ENCODE measurements around the gene HOOK2.
A peak's percentile ranks its signal among the peaks of the same experiment; 100 is the strongest.
"Not testable (repeated sequence)": the region's sequence is repeated elsewhere in the genome, so short reads cannot be mapped to it uniquely, and the experiment has no call there.

HOOK2 gene

DNA sequence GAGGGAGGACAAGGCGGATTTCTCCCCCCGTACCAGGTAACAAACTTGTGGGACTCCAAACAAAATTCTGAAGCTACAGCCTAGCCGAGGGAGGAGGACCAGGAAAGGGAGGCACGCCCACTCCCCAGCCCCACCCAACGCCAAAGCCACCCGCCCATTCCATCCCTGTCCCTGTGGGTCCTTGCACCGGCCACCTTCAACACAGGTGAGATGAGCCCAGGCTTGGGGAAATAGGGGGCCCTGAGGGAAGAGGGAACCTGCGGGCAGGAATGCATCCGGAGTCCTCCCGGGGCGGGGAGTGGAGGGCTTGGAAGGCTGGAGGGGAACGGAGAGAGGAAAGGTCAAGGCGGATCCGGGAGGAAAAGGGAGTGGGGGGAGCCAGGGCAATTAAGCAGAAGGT is 23.7 kb downstream of the HOOK2 start, which contains the start of gene BEST2:
TSS of gene BEST2 (plus strand) at position 157 of the 400 bp plus-strand sequence. CDS start 802 bp downstream, outside the sequence.
- no peak for DNase-seq

DNA sequence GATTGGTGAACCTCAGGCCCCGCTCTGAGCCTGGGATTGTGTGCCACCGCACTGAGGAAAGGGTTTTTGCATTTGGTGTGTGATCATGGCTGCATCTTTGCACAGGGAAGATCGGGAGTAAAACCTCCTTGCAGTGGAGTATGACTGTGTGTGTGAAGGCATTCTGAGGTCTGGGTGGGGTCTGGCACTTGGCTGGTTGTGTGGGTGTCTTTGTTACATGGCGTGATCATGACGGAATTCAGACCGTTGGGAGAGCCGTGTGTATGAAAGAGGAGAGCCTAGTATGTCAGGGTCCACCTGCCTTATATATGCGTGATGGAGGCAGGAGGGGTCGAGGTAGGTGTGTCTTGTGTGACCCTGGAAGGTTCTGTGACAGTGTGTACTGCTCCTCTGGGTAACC is 24.5 kb downstream of the HOOK2 start:
- DNase-seq = no peak

DNA sequence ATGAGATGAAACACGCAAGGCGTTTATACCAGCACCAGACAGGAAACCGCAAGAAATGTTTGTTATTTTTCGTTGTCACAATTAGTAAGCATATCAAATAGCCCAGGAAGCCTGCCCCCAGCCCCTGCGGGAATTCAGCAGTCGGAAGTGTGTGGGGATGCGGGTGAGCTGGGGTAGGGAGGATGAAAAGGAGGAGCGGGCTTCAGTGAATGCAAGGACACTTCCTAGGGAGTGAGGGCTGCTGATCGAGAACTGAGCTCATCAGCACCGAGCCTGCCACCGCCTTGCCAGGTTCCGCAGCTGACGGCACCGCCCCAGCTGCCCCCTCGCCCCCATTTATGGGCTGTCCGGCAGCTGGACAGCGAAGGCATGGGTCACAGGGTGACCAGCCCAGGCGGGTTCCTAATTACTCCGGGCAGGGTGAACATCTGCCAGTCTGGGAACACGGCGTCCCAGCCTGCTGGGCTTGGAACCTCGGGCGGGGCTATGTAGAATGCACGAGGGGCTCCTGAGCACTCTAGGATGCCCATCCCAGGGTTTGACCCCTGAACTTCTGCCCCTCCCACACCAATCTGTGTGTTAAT is 25.3 kb downstream of the HOOK2 start:
- peak; percentile 41 for DNase-seq

DNA sequence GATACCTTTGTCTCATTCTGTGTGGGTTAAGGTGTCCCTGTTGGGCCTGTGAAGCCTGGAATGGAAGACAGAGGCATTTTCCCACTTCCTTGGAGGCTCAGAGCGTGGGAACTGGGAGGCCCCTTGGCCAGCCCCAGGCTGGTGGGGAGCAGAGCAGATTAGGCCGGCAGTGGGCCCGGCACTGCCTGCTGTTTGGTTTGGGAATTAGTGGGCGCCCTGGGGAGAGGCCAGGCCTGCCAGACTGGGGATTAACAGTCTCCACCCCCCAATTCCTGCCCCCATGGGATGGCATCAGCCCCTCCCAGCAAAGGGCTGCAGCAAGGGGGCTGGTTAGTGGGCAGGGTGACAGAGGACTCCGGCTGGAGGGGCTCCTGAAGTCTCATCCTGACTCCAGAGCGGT is 26.9 kb downstream of the HOOK2 start:
- DNase-seq = no peak

DNA sequence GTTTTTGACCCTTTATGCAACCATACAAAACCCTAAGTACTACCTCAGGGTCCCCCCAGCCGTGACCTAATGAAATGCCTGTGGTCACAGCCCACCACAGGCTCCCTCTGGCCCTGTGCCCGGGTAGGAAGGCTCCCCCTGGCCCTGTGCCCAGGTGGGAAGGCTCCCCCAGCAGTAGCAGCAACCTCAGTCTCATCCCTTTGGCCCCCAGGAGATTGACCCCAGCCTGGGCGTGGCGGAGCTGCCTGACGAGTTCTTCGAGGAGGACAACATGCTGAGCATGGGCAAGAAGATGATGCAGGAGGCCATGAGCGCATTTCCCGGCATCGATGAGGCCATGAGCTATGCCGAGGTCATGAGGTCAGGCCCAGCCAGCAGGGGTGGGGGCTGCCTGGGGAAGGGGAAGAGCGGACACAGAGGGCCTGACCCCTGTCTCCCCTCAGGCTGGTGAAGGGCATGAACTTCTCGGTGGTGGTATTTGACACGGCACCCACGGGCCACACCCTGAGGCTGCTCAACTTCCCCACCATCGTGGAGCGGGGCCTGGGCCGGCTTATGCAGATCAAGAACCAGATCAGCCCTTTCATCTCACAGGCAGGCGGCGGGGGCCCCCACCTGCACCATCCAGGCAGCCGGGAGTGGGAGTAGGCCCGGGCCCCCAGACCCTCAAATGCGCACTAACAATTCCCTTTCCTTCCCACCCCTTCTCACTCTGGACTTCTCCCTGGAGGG is 30.0 kb downstream of the HOOK2 start:
- DNase-seq = no peak

DNA sequence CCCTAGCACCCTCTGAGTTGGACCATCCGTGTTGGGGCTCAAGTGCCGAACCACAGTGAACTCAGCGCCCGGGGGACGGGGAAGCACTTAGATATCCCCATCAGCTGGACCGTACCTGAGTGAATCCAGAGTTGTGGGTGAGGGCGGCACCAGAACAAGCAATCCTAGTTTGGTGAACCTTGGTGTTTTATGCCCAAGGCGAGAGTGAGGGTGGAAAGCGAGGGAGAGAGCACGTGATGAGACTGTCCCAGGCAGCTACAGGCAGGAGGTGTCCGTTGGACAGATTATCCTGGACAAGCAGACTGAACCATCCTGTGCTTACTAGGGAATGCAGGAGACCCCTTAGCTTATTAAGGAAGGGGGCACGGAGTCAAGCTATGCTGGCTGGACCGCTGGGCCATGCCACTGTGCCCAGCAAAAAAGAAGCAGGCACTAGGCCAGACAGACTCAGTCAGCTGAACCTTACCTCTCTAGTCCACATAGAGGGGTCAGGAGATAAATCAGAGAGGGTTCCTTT is 37.5 kb downstream of the HOOK2 start:
- no peak for DNase-seq

DNA sequence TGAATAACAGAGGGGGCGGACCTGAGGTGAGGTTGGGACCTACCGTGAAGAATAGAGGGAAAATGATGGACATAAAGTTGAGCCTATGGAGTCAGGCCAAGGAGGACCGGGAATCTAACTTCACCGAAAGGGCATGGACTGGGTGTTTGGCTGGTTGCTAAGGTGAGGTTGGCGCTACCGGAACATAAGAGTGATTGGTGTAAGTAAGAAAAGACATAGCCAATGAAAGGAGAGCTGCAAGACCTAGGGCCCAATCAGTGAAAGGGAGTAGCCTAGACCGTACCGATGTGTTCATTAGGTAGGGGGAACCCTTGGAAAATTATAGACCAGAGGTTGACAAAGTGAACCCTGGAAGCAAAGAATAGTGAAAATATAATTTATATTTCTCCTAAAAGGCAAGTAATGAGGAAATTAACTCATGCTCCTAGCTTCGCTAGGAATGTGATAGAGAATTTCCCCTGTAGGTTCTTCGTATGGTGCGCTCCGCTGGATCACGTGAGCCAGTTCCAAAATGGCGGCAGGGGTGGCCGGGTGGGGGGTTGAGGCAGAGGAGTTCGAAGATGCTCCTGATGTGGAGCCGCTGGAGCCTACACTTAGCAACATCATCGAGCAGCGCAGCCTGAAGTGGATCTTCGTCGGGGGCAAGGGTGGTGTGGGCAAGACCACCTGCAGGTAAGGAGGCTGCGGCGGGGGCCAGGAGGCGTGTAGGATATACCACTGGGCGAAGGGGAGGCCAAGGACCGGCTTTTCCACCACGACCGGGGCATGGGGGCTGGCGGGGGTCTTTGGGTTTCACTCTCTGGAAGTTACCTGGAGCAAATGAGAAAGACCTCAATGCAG is 38.1 kb downstream of the HOOK2 start, which contains the start of gene GET3:
TSS of gene GET3 (plus strand) at position 503 of the 840 bp plus-strand sequence. CDS start at position 512, 9 bp downstream.
- peak; percentile 98 for DNase-seq

DNA sequence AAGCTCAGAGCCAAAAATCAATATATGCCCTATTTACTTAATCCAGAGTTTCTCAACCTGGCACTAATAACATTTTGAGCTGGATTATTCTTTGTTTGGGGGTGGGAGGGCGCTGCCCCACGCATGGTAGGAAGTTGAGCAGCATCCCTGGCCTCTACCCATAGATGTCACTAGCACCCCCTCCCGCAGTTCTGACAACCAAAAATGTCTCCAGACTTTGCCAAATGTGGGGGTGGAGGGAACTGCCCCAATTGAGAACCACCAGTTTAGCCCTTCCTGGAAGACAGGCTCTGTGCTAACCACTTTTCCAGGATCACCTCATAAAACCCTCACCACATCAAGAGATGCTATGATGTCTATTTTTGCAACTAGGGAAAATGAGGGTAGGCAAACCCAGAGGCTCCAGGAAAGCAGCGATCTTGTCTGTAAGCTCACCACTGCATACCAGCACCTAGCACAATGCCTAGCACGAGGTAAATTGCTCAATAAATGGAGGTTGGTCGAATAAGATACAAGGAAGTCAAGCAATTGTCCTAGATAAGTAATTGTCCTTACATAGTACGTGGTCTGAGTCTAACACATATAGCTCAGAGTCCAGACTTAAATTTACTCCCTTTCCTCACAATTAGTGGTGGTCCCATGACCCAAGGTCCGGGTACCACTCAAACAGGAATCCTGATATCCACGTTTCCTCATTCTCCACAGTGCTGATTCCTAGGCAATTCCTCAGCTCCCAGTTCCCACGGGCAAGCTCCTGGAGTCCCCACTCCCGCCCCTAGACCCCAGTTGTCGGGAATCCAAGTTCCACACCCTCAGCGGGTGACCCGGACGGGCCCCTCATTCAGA is 41.8 kb downstream of the HOOK2 start:
- peak; percentile 11 for DNase-seq

DNA sequence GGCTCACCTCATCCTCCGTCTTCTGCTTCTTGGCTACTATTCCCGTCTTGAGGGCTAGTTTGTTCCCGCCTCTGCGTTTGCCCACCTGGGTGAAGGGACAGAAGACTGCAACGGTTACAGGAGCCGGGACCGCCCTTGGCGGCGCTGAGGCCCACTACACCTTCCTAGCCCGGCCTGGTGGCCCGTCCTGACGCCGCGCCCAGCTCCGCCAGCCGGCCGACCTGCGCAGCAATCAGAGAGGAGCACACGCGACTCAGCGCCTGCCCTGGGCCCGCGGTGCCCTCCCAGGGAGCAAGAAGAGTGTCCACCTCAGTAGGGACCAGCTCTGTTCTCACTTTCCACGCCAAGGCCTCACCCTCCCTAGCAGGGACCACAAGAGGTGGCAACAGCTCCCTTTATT is 44.0 kb downstream of the HOOK2 start:
- DNase-seq = no peak

DNA sequence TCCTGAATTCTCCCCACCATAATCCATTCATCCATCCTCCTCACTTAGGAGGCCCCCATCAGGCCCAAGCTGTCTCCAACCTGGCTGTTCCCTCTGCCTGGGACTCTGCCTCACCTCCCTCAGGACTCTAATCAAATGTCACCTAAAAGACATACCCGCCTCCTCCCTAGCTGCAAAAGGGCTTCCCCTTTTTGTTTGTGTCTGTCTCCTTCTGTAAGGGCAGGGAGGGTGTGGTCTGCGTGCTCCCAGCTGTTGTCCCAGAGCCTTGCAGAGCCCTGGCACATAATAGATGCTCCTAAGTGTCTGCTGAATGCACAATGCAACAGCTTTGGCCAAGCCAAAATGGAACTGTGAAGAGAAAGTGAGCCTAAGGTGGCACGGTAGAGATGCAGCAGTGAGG is 45.3 kb downstream of the HOOK2 start:
- no peak for DNase-seq

DNA sequence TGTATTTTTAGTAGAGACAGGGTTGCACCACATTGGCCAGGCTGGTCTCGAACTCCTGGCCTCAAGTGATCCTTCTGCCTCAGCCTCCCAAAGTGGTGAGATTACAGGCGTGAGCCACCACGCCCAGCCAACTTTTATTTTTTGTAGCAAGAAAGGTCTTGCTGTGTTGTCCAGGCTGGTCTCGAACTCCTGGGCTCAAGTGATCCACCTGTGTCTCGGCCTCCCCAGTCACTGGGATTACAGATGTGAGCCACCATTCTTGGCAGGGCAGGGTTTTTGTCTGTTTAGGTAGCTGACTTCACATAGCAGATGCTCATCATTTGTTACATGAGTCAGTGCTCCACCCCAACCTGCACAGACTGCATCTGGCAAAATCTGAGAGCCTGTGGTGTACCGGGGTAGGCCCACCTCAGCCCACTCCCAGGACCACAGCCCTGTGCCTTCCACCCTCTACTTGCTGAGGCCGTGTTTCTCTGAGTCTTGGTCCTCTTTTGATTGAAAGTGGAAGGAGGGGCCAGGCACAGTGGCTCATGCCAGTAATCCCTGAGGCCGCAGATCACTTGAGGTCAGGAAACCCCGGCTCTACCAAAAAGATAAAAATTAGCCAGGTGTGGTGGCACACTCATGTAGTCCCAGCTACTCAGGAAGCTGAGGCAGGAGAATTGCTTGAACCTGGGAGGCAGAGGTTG is 47.5 kb downstream of the HOOK2 start:
- no peak for DNase-seq

DNA sequence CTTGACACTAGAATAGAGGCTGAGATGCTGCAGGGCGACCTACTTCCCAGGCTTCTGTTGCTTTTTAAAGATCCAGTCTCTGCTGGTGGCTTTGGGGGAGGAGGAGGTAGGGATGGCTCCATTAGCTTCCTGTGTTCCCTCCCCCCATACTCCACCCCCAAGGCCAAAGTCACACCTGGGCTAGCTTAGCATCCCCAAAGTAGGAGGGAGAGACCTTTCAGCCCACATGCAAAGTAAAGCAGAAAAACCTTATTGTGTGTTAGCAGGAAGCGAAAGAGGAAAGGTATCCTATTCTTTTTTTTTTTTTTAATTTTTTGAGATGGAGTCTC is 48.4 kb downstream of the HOOK2 start:
- no peak for DNase-seq

DNA sequence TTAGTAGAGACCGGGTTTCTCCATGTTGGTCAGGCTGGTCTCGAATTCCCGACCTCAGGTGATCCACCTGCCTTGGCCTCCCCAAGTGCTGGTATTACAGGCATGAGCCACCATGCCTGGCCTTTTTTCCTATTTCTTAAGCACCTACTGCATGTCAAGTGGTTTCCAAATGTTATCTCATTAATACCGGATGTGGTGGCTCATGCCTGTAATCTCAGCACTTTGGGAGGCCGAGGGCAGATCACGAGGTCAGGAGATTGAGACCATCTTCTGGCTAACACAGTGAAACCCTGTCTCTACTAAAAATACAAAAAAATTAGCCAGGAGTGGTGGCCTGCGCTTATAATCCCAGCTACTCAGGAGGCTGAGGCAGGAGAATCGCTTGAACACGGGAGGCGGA is 49.7 kb downstream of the HOOK2 start:
- not testable (repeated sequence) for DNase-seq

DNA sequence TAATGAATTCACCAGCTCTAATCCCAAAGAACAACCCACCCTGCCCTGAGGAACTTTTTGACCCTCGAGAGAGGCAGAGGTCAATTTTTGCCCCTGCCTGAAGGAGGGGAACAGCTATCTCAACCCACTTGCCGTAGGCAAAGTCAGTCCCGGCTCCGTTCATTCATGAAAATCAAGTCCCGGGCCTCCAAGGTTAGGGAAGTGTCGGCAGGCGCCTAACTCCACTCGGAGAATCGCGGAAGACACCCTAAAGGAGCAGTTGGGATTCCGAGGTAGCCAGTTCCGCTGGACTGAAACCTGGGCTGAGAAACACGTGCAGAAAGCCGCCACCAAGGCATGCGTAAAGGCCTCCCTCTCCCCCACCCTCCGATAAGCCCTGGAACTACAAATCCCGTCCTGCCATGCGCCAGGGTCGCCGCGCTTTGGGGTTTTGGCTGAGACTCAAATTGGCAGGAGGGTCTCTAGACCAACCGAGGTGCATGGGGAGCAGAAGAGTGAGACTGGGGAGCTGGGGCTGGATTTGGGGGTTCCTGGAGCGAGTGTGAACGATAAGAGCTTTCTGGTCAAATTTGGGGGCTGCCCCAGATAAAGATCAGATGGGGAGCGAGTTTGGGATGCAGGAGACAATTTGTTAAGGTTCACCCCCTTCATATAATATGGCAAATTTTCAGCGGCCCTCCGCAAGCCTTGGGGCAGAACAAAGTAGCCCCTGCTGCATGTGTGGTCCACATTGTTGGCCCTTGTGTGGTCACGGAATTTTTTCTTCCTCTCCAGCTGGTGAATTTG is 51.5 kb downstream of the HOOK2 start, which contains the start of gene TNPO2:
TSS of gene TNPO2 (minus strand) at position 292 of the 786 bp plus-strand sequence. CDS start 2,955 bp downstream, outside the sequence.
- DNase-seq = peak; percentile 77

DNA sequence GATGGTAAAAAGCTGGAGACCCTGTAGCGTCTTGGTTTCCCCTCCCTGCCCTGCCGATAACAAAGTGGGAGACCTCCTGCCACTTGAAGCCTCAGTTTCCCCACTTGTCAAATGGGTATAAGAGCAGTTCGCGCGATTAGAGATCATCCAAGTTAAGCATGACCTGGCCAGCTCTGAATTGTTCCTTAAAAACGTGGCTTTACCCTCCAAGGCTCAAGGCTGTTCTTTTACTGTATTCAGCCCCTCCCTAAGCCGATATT is 52.0 kb downstream of the HOOK2 start:
- peak; percentile 26 for DNase-seq

DNA sequence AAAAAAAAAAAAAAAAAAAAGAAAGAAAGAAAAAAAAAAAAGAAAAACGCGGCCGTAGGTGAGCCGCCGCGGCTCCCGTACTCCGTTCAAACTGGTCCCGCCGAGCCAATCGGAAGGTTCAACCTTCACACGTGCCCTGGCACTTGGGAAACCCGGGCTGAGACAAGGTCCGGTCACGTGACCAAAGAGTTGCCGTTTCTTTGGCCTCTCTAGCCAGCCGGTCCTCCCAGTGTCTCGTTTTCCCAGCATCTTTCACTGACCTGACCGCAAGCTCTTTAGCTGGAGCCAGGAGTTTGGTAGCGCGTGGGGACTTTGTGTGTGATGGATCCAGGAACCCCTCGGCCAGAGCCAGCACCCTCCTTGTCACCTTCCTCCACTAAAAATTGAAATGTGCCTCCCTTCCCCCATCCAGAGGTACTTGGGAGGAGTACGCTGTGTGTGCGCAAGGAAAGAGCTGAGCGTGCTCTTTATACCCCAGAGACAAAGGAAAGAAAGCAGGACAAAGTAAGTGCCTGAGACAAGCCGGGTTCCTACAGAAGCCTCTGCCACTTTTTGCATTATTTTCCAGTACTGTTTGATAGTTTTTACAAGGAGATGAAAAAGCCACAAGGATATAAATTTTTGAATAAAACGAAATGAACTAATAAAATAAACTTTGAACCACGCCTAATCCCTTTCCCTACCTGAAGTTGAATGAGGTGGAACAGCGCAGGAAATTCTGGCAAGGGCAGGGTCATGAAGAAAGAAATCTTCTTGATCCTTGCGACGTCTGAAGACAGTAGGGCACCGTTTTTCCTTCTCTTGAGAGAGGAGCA is 52.6 kb downstream of the HOOK2 start:
- DNase-seq = peak; percentile 99

DNA sequence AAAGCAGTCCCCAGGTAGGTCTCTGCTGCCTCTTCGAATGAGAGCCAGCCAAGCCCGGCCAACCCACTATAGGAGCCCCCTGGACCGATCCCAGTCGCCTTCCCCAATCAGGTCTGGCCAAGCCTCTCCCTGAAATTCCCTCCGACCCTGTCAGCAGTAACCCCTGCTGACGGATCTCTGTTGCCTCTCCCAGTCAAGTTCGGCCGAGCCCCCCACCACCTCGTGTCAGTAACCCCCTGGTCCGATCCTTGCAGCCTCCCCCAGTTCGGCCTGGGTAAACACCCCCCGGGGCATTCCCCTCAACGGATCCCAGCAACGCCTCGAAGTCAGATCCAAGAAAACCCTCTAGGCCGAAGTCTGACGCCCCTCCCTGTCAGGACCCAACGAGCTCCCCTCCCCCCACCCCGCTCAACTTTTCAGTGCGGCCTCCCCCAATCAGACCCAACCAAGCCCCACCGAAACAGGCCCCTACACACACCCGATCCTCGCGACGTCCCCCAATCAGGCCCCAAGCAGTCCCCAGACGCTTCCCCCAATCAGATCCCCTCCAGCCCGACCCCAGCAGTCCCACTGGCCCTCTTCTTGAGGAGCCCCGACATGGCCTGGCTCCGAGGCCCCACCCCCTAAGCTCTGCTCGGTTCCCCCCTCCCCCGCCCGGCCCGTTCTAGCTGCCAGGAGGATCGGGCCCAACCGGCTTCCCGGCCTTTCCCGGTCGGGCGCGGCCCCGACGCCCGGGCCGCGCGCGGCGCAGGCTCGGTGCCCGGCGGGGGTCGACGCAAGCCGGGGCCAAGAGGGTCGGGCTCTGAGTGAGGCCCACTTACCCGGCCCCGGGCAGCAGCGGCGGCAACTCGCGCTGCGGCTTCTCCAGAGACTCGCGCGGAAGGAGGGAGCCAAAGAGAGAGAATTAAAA is 53.4 kb downstream of the HOOK2 start:
- DNase-seq = peak; percentile 44

DNA sequence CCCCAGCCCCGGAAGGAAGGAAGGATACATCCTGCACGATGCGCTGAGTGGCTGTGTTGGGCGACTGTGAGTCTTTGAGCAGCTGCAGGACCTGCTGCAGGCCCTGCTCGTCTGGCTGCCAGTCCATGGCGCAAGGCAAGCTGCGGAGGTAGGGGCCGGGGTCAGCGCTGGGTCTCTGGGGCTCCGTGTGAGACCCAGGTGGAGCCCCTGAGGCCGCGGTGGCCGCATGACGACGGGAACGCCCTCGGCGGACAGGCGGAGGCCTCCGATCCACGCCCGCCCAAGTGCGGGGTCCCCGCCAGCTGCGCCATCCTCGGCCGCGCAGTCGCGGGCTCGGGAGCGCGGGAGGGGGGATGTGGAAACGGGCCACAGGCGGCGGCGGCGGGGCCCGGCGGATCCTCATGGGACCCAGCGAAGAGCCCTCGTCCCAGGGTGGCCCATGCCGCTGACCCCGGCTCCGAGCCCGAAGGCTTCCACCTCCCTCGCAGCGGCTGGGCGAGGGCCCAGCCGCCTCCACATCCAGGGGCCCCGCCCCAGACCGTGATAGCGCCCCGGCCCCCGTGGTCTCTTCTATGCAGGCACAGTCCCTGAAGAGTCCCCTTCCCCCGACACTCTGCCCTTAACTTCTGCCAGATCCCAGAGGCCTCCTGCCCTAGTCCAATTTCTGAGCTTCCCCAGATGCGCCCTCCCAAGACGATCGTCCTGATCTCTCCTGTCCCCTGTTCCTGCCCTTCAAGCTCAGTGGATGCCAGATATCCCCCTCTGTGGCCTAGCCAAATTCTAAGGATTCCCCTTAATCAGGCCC is 54.3 kb downstream of the HOOK2 start:
- DNase-seq = no peak

All from NCI-H2171 (cell line).